Fibroblast of lung (primary cell): ENCODE data around the gene CD247.

Source experiments
- EZH2 ChIP-seq: IDR thresholded peaks from 2 replicates; pipeline ENCODE4 v1.5.1; 2012; ENCODE audit warnings: low read length, control low read depth, mild to moderate bottlenecking; ENCODE audit errors: missing control alignments
- TF ChIP-seq, protein P1 (sequence below), 2 donors: IDR thresholded peaks in 1 of 2; conservative IDR thresholded peaks in 1 of 2; 1 replicate in 1 of 2; 2 replicates in 1 of 2; pipeline ENCODE4 v1.5.1; 2011 to 2012; ENCODE audit warnings: low read length in 2 of 2, control low read depth in 1 of 2, inconsistent platforms in 1 of 2, low read depth in 1 of 2, mild to moderate bottlenecking in 1 of 2

DNA sequence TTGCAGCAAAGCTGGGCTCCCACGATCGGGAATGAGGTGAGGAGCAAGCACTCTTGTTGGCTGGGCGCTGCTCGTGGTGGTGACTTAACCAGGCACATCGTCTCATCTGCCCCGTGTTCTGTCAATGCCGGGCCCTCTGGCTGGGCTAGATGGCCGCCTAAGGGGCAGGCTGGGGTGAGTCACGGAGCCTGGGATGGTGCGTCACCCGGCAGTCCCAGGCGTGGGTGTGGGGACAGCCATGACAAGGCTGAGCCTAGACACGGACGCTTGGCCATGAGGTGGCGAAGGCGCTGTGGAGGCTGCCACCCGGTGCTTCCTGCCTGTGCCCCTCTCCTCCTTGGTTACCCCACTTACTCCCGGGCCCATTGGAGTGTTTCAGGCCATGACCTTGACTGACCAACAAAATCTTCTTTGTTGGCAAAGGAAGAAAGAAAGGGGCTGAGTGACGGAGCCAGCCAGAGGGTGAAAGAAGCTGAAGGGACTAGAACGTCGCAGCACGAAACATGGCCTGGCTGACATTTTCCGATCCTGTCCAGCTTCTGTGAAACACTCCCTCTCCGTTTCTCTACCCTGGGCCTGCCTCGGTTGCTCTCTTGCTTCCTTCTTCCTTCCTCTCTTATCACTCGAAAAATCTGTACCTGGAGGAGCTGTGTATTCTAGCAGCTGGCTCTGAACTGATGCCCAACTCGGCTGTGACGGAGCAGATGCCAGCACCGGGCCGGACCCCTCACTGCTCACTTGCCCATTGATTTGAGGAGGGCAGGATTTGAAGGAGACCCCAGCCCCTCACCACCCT, 596 bp downstream of the CD247 start:
- TF ChIP-seq, protein P1, sequence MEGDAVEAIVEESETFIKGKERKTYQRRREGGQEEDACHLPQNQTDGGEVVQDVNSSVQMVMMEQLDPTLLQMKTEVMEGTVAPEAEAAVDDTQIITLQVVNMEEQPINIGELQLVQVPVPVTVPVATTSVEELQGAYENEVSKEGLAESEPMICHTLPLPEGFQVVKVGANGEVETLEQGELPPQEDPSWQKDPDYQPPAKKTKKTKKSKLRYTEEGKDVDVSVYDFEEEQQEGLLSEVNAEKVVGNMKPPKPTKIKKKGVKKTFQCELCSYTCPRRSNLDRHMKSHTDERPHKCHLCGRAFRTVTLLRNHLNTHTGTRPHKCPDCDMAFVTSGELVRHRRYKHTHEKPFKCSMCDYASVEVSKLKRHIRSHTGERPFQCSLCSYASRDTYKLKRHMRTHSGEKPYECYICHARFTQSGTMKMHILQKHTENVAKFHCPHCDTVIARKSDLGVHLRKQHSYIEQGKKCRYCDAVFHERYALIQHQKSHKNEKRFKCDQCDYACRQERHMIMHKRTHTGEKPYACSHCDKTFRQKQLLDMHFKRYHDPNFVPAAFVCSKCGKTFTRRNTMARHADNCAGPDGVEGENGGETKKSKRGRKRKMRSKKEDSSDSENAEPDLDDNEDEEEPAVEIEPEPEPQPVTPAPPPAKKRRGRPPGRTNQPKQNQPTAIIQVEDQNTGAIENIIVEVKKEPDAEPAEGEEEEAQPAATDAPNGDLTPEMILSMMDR (conservative IDR thresholded peaks at IDR 0.05 in 1 of 2, IDR thresholded peaks at IDR 0.05 in 1 of 2; ENCODE audit: low read depth in 1 of 2, low read length in 2 of 2), result no peak
- no peak for TF ChIP-seq EZH2
